ENCODE results near the gene MXD3. TPM values are rescaled to one million over a fixed set of nuclear protein-coding genes. Genes with fewer than 3 reads are reported as not detected.
A peak's percentile ranks its signal among the peaks of the same experiment; 100 is the strongest.

The MXD3 gene
- total and polyA plus RNA-seq, 10 of the 15 experiments (the other 5 are each of a cell fraction or from before 2014, with no cell fraction given), result 0.24 to 29.8 (median 13.5) TPM

DNA sequence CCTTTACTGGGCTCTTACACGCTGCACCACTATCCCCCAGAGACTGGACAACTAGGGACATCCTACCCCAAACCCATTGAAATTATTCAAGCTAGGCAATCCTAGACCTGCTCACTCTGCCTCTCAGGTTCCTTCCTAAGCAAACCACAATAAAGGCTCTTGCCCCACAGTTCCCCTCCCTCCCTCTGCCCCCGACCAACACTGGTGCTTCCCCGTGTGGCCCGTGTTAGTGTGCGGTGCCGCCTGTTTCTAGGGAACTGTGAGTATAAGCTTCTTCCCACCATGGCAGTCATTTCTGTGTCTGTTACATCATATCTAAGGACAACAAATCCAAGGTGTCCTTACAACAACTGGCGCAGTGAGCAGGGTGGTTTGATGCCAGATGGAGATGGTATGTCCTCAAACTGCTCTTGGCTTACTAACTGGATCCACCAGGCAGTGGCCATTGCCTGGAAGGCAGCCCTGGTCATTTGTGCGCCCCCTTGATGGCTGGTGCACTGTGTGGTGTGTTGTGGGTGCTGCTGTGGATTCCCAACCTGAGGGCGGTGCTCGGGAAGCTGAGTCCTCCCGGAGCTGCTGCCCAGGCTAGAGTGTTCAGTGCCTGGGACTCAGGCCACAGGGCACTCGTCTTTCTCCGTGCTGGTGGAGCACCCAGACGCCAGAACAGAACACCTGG lies 8.4 kb upstream of the MXD3 start:
- Histone ChIP-seq H4K20me1 (ENCODE audit: control insufficient read depth, insufficient read depth) (no peaks in the 10 kb centered on the region), H3K4me1 (ENCODE audit: control insufficient read depth, insufficient read depth, low read length) (peaks cover 10% of the 10 kb centered on the region), H3K79me2 (ENCODE audit: control insufficient read depth, insufficient read depth, low read length) (no peaks in the 10 kb centered on the region), H2AFZ (ENCODE audit: control insufficient read depth, low read depth, low read length) (no peak overlapping the region), H3K9ac (ENCODE audit: control insufficient read depth, insufficient read depth, low read length) (no peak overlapping the region), H3K36me3 (ENCODE audit: control insufficient read depth in 2 of 2, insufficient read depth in 2 of 2, low read length in 1 of 2) (peaks cover 0 to 3% of the 10 kb centered on the region in 2 experiments; a peak in 1 of 4 replicates), H3K27me3 (replicated peaks in 1 of 2; ENCODE audit: control insufficient read depth in 2 of 2, insufficient read depth in 2 of 2, low read length in 1 of 2) (no peaks in the 10 kb centered on the region), H3K4me2 (ENCODE audit: control insufficient read depth, insufficient read depth) (no peak overlapping the region), H3K4me3 (no peak overlapping the region), H3K9me3 (replicated peaks; ENCODE audit: control insufficient read depth, insufficient read depth, low read length) (peaks cover 7% of the 10 kb centered on the region), H3K27ac (ENCODE audit: control insufficient read depth, insufficient read depth) (no peak overlapping the region)
- 87% methylated on average over 14 of the region's 14 CpGs for WGBS (ENCODE audit: insufficient coverage, insufficient replicate concordance, low lambda C conversion rate, missing lambda C conversion rate)
- FAIRE-seq (no peak), DNase-seq (ENCODE audit: low read depth, low spot score) (no peak), ATAC-seq (peak; percentile 57)
- no TSS peak for BruUV-seq (replicated peaks)
- ChIA-PET SMC1A (ENCODE audit: uncharacterized antibody, unreplicated experiment) (interaction anchor here (1.0 to 3.7 kb wide), 8 partner anchors 8 to 181 kb away, joined by 3 to 23 read pairs (median 5); partner anchors contain the start of gene PFN3), POLR2A (interaction anchor here (1.2 to 2.4 kb wide), 2 partner anchors 39 to 59 kb away, joined by 4 to 5 read pairs; partner anchors contain the start of gene RGS14), RAD21 (ENCODE audit: unreplicated experiment) (interaction anchor here (0.8 to 4.8 kb wide), 5 partner anchors 27 to 206 kb away, joined by 3 to 35 read pairs (median 10); no protein-coding TSS in a partner anchor), CTCF (interaction anchor here (0.8 to 5.8 kb wide), 11 partner anchors 11 to 206 kb away, joined by 3 to 88 read pairs (median 5); no protein-coding TSS in a partner anchor)
- TF ChIP-seq RUNX3 (IDR thresholded peaks at IDR 0.05; ENCODE audit: low read length) (peak; percentile 56; the same call in 1 of the 2 replicates), MEF2B (IDR thresholded peaks at IDR 0.05; ENCODE audit: partially characterized antibody, poor library complexity, severe bottlenecking) (peak; percentile 33)
- TF ChIP-seq, protein P1, sequence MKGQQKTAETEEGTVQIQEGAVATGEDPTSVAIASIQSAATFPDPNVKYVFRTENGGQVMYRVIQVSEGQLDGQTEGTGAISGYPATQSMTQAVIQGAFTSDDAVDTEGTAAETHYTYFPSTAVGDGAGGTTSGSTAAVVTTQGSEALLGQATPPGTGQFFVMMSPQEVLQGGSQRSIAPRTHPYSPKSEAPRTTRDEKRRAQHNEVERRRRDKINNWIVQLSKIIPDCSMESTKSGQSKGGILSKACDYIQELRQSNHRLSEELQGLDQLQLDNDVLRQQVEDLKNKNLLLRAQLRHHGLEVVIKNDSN (IDR thresholded peaks at IDR 0.05; ENCODE audit: borderline replicate concordance, extremely low read length, insufficient read depth, low read depth, low read length), result no peak
- in situ Hi-C loops (cut with MboI), result loop anchor here (5.0 kb wide), 1 partner anchor 127 kb away; the partner anchor contains the start of gene PRR7
- intact Hi-C loops (cut with micrococcal nuclease; ENCODE audit: unreplicated experiment), result no loop called here

All from GM12878 (cell line).